Neural progenitor cell (in vitro differentiated cells): ENCODE data around the gene COMMD3. TPM values are rescaled to one million over a fixed set of nuclear protein-coding genes. Genes with fewer than 3 reads are reported as not detected.

Source experiments
- DNase-seq: peaks from one replicate; pipeline ENCODE4 v3.0.0-alpha.2; 2016; ENCODE audit warnings: low spot score
- H2AFZ ChIP-seq: fragments of 200-600 bp; sonication (generic); replicated peaks from 2 replicates; pipeline ENCODE4 v1.6.1; 2016; ENCODE audit warnings: antibody characterized with exemption
- H3F3A ChIP-seq: fragments of 200-600 bp; sonication (generic); 2 replicates; pipeline ENCODE4 v1.6.1; 2016; ENCODE audit warnings: antibody characterized with exemption, low read depth
- H3K27ac ChIP-seq: fragments of 200-600 bp; sonication (generic); 2 replicates; pipeline ENCODE4 v1.5.1; 2016; ENCODE audit warnings: mild to moderate bottlenecking
- H3K27me3 ChIP-seq: fragments of 200-600 bp; sonication (generic); 2 replicates; pipeline ENCODE4 v1.6.1; 2016; ENCODE audit warnings: mild to moderate bottlenecking, moderate library complexity
- H3K36me3 ChIP-seq: fragments of 200-600 bp; sonication (generic); 2 replicates; pipeline ENCODE4 v1.5.1; 2016
- H3K4me1 ChIP-seq: fragments of 200-600 bp; sonication (generic); 2 replicates; pipeline ENCODE4 v1.6.1; 2016; ENCODE audit warnings: mixed run types
- H3K4me2 ChIP-seq: fragments of 200-600 bp; sonication (generic); 2 replicates; pipeline ENCODE4 v1.6.1; 2016
- H3K4me3 ChIP-seq: fragments of 200-600 bp; sonication (generic); 2 replicates; pipeline ENCODE4 v1.5.1; 2016
- H3K79me2 ChIP-seq: fragments of 200-600 bp; sonication (generic); 2 replicates; pipeline ENCODE4 v1.6.1; 2016; ENCODE audit warnings: low read depth
- H3K9ac ChIP-seq: fragments of 200-600 bp; sonication (generic); 2 replicates; pipeline ENCODE4 v1.6.1; 2016
- H3K9me3 ChIP-seq: fragments of 200-600 bp; sonication (generic); 2 replicates; pipeline ENCODE4 v1.5.1; 2016; ENCODE audit warnings: low read depth
- H4K20me1 ChIP-seq: fragments of 200-600 bp; sonication (generic); 2 replicates; pipeline ENCODE4 v1.6.1; 2016; ENCODE audit warnings: low read depth
- H3K27ac Mint-ChIP-seq: 3 replicates; pipeline ENCODE4 v1.8.0; 2021; ENCODE audit warnings: mixed read lengths
- H3K27me3 Mint-ChIP-seq: 2 replicates; pipeline ENCODE4 v1.8.0; 2022; ENCODE audit warnings: low read depth, mild to moderate bottlenecking, inconsistent platforms, moderate library complexity, mixed read lengths; ENCODE audit not compliant: insufficient read depth
- H3K36me3 Mint-ChIP-seq: 3 replicates; pipeline ENCODE4 v1.8.0; 2021; ENCODE audit warnings: mixed read lengths
- H3K4me1 Mint-ChIP-seq: 3 replicates; pipeline ENCODE4 v1.8.0; 2021; ENCODE audit warnings: mixed read lengths
- H3K4me3 Mint-ChIP-seq: 3 replicates; pipeline ENCODE4 v1.8.0; 2021; ENCODE audit warnings: mild to moderate bottlenecking, moderate library complexity, mixed read lengths
- H3K9me3 Mint-ChIP-seq: 3 replicates; pipeline ENCODE4 v1.8.0; 2020; ENCODE audit warnings: mixed read lengths
- EZH2 ChIP-seq: fragments of 200-600 bp; sonication (generic); IDR thresholded peaks from 2 replicates; pipeline ENCODE4 v1.6.1; 2017; ENCODE audit warnings: antibody characterized with exemption, mild to moderate bottlenecking, moderate library complexity
- EZH2phosphoT487 ChIP-seq: fragments of 200-600 bp; sonication (generic); IDR thresholded peaks from 2 replicates; pipeline ENCODE4 v1.6.1; 2017; ENCODE audit warnings: antibody characterized with exemption
- total RNA-seq: library from RNA; depleted of rRNA; stranded (reverse); fragments of >200 nt; gene quantifications from 2 replicates; pipeline ENCODE4 v1.2.3, GENCODE V29; 2015; ENCODE audit warnings: low replicate concordance
- TF ChIP-seq, protein P1 (sequence below): fragments of 200-600 bp; sonication (generic); IDR thresholded peaks from 2 replicates; pipeline ENCODE4 v1.5.1; 2017; ENCODE audit warnings: antibody characterized with exemption, mild to moderate bottlenecking

The COMMD3 gene
- total RNA-seq, 1 donor from 2014 or later, result 16.3 TPM

DNA sequence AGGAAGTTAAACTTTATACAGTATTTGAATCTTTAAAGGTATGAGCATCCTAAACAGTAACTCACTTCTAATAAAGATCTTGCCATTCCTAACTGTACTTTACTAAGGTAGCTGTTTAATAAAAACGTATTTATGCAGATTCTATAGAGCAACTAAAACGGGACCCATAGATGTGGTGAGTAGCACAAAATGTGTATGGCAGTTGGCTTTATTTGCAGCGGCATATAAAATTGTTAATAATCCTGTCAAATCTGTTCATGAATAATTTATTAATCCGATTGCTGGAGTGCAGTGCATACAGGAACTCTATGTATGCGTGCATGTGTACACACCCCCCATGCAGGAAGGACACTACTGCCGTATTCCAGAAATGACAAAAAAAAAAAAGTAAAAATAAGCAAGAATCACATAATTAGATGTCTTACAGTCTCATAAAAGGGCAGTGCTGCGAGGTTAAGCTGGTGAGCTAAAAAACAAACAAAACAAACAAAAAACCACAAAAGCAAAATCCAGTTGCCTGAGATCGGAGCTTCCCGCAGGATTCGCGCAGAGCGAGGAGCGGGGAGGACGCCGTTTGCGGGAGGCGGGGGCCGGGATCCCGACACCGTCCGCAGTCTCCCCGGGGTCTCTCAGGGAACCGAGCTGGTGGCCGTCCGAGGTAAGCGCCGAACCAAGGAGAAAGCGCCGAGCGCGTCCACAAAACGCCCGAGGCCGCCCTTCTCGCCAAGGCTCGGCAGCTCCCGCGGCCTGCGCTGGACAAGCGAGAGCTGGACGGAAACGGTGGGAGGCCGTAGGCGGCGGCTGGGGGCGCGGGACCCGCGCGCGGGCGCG lies 518 bp upstream of the COMMD3 start:
- peaks cover 32% of the 10 kb centered on the region for H4K20me1 ChIP-seq
- no peaks in the 10 kb centered on the region for H3K79me2 ChIP-seq
- TF ChIP-seq EZH2, result peak; percentile 70
- TF ChIP-seq, protein P1, sequence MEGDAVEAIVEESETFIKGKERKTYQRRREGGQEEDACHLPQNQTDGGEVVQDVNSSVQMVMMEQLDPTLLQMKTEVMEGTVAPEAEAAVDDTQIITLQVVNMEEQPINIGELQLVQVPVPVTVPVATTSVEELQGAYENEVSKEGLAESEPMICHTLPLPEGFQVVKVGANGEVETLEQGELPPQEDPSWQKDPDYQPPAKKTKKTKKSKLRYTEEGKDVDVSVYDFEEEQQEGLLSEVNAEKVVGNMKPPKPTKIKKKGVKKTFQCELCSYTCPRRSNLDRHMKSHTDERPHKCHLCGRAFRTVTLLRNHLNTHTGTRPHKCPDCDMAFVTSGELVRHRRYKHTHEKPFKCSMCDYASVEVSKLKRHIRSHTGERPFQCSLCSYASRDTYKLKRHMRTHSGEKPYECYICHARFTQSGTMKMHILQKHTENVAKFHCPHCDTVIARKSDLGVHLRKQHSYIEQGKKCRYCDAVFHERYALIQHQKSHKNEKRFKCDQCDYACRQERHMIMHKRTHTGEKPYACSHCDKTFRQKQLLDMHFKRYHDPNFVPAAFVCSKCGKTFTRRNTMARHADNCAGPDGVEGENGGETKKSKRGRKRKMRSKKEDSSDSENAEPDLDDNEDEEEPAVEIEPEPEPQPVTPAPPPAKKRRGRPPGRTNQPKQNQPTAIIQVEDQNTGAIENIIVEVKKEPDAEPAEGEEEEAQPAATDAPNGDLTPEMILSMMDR, result no peak
- TF ChIP-seq EZH2phosphoT487, result no peak
- H3K27me3 Mint-ChIP-seq, result peaks cover 27% of the 10 kb centered on the region
- peaks cover 2% of the 10 kb centered on the region for H3K9me3 Mint-ChIP-seq
- no peaks in the 10 kb centered on the region for H3K36me3 ChIP-seq
- H3K27ac ChIP-seq, result no peak overlapping the region
- H3K27me3 ChIP-seq, result peaks cover 84% of the 10 kb centered on the region
- peak overlapping the region; percentile 70 for H3K4me3 ChIP-seq
- peak overlapping the region; percentile 96 for H3K4me3 Mint-ChIP-seq
- H3K4me1 ChIP-seq, result peaks cover 17% of the 10 kb centered on the region
- no peak for DNase-seq
- H3K27ac Mint-ChIP-seq, result peak overlapping the region; percentile 40
- H3K9me3 ChIP-seq, result no peaks in the 10 kb centered on the region
- H3K4me2 ChIP-seq, result peak overlapping the region; percentile 90
- peak overlapping the region; percentile 94 for H2AFZ ChIP-seq
- peaks cover 42% of the 10 kb centered on the region for H3F3A ChIP-seq
- no peak overlapping the region for H3K9ac ChIP-seq
- H3K4me1 Mint-ChIP-seq, result peaks cover 33% of the 10 kb centered on the region
- no peaks in the 10 kb centered on the region for H3K36me3 Mint-ChIP-seq

DNA sequence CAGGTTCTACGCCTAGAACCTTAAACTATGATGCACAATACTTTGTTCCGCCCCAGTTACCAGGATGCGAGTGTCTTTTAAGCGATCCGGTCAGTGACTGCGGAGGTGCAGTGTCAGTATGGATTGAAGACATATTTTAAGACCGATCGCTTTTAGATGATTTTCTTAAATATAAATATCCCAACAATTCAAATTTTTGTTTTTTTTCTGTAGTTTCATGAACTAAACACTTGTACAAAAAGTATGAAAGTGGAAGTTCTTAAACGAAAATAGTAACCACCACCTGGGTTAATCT lies 835 bp downstream of the COMMD3 start:
- H3K36me3 ChIP-seq, result no peaks in the 10 kb centered on the region
- peaks cover under 1% of the 10 kb centered on the region for H3K79me2 ChIP-seq
- Mint-ChIP-seq H3K4me3 (peak overlapping the region; percentile 95), H3K4me1 (peaks cover 33% of the 10 kb centered on the region), H3K27ac (no peak overlapping the region), H3K27me3 (peaks cover 27% of the 10 kb centered on the region), H3K36me3 (no peaks in the 10 kb centered on the region), H3K9me3 (peaks cover 2% of the 10 kb centered on the region)
- peaks cover 17% of the 10 kb centered on the region for H3K4me1 ChIP-seq
- peak overlapping the region; percentile 70 for H3K4me3 ChIP-seq
- peak overlapping the region; percentile 73 for H3K4me2 ChIP-seq
- no peak for DNase-seq
- peaks cover 74% of the 10 kb centered on the region for H3K27me3 ChIP-seq
- no peak overlapping the region for H3K9ac ChIP-seq
- H3K27ac ChIP-seq, result no peak overlapping the region
- H3F3A ChIP-seq, result peaks cover 42% of the 10 kb centered on the region
- no peaks in the 10 kb centered on the region for H3K9me3 ChIP-seq
- H4K20me1 ChIP-seq, result peaks cover 32% of the 10 kb centered on the region
- no peak overlapping the region for H2AFZ ChIP-seq
- peak; percentile 18 for TF ChIP-seq EZH2phosphoT487
- TF ChIP-seq, protein P1, result no peak

DNA sequence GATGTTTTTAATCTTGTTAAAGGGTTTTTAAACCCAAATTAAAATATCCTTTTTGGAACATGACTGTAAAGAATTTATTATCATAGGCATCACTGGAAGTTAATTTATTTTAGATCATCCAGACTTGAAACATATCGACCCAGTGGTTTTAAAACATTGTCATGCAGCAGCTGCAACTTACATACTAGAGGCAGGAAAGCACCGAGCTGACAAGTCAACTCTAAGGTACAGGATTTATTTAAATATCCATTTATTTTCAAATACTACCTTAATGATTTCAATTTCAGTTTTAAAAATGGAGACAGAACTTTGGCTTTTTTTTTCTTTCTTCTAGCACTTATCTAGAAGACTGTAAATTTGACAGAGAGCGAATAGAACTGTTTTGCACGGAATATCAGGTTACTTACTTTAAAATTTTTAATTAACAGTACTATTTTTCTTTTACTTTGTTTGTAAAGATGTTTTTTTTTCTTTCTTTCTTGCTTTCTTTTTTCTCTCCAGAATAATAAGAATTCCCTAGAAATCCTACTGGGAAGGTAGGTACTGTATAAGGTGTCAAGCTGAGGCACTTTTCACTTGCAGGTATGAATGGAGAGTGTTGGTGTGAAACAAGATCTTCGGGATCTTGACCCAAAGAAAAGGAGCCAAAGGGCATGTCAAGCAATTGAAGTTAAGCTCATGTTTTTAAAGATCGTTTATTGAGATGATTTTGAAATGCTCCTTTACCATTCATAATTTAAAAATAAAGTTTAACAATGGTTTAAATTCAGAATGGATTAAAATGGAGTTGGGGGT lies 1.8 kb downstream of the COMMD3 start:
- H3K9me3 Mint-ChIP-seq, result peaks cover 6% of the 10 kb centered on the region
- Histone ChIP-seq H3K9me3 (no peaks in the 10 kb centered on the region), H3K36me3 (no peaks in the 10 kb centered on the region), H3K9ac (no peak overlapping the region), H4K20me1 (peaks cover 38% of the 10 kb centered on the region), H3K27me3 (peaks cover 76% of the 10 kb centered on the region), H3K4me3 (no peak overlapping the region), H3K4me1 (peaks cover 23% of the 10 kb centered on the region), H3F3A (peaks cover 51% of the 10 kb centered on the region), H2AFZ (no peak overlapping the region), H3K27ac (no peak overlapping the region), H3K79me2 (peaks cover 10% of the 10 kb centered on the region), H3K4me2 (no peak overlapping the region)
- peaks cover 5% of the 10 kb centered on the region for H3K36me3 Mint-ChIP-seq
- peaks cover 37% of the 10 kb centered on the region for H3K27me3 Mint-ChIP-seq
- H3K4me3 Mint-ChIP-seq, result peak overlapping the region; percentile 95
- TF ChIP-seq, protein P1, result no peak
- TF ChIP-seq EZH2 (no peak), EZH2phosphoT487 (no peak)
- peak; percentile 32 for DNase-seq
- H3K4me1 Mint-ChIP-seq, result peaks cover 41% of the 10 kb centered on the region
- H3K27ac Mint-ChIP-seq, result no peak overlapping the region
